Stimulated activated CD8-positive, alpha-beta memory T cell treated with anti-CD3 and anti-CD28 coated beads, Interleukin-15, amount 100 ng/mL, for 24 hours (primary cell): ENCODE data around the gene PALD1.
"Not testable (repeated sequence)": the region's sequence is repeated elsewhere in the genome, so short reads cannot be mapped to it uniquely, and the experiment has no call there.

Experiments used
- DNase-seq: peaks from one replicate; pipeline ENCODE4 v3.0.0-alpha.2; 2020; ENCODE audit warnings: low read depth

Gene PALD1

DNA sequence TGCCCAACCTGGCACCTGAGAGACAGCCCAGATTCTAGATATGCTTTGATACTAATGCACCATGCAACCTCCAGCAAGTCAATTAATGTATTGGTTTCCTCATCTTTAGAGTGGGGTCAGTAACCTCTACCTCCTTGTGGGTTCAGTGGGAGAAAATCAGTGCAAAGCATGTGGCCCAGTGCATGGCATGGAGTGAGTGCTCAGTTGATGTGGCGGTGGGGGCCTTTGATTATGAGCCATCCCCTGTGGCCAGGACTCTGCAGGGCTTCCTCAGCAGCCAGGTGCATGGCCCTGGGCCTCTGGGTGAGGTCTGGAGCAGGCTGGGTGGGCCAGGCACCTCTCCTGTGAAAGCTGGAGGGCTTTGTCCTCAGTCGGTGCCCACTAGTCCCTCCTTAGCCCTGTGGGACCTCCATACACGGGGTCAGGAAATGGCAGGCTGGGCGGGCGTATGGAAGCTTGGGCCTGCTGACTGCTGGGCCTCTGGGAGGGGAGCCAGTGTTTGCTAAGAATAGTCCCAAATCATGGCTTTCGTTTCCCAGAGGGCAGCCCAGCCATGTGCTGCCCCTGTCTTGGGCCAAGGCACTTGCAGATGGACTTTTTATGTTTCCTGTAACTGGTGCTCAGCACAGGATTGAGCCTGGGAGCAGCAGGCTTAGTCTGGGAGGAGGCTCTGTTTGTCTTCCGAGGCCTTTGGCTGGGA, 3.4 kb downstream of the PALD1 start:
- DNase-seq, result no peak

DNA sequence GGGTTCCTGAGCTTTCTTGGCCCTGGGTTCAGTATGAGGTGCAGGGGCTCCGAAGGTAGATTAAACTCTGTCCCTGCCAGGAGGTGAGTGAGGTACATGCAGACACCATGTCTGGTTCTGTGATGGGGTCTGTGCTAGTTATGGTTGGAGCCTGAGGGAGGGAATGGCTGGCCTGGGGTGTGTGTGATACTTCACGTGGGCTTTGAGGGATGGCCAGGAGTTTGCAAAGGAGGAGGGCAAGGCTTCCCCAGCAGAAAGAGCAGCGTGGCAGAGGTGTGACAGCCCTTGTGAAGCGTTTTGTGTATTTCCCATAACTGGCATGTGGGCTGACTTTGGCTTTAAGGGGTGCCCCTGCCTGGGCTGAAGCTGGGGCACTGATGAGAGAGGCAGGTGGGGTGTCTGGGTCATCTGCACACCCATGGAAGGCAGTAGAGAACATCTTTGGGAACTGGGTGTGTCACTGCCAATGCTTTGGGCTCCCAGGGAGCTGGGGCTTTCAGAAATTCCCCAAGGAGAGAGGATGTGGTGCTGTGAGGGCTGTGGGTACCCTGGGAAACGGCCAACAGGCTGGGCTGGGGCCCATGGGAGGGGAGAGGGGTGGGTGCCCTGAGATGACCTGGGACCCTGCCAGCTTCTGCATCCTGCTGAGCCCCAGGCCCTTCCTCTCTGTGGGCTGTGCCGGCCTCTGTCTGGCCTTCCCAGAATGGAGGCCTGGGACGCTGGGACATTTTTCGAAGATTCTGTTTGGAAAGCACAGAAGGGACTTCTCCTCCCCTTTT, 4.6 kb downstream of the PALD1 start:
- DNase-seq, result no peak

DNA sequence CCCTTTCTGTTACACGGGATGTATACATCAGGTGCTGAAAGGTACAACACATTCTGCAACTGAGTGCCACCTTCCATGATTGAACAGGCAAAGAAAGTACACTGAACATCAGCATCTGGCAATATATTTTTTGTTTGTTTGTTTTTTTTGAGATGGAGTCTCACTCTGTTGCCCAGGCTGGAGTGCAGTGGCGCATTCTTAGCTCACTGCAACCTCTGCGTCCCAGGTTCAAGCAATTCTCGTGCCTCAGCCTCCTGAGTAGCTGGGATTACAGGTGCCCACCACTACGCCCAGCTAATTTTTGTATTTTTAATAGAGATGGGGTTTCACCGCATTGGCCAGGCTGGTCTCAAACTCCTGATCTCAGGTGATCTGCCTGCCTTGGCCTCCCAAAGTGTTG, 5.3 kb downstream of the PALD1 start:
- not testable (repeated sequence) for DNase-seq

GRCh38 chr10:70487824-70488223, 9.3 kb downstream of the PALD1 start:
- no peak for DNase-seq

GRCh38 chr10:70490142-70490541, 11.6 kb downstream of the PALD1 start:
- no peak for DNase-seq

DNA sequence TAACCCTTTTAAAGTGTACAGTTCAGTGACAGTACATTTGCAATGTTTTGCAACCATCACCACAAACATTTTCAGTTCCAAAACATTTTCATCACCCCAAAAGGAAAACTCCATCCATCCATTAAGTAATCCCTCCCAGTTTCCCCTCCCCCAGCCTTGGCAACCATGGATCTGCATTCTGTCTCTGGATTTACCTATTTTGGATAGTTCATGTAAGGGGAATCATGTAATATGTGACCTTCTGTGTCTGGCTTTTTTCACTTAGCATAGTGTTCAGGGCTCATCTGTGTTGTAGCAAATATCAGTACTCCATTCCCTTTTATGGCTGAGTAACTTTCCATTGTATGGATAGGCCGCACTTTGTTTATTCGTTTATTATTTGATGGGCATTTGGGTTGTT, 13.0 kb downstream of the PALD1 start:
- DNase-seq, result no peak

DNA sequence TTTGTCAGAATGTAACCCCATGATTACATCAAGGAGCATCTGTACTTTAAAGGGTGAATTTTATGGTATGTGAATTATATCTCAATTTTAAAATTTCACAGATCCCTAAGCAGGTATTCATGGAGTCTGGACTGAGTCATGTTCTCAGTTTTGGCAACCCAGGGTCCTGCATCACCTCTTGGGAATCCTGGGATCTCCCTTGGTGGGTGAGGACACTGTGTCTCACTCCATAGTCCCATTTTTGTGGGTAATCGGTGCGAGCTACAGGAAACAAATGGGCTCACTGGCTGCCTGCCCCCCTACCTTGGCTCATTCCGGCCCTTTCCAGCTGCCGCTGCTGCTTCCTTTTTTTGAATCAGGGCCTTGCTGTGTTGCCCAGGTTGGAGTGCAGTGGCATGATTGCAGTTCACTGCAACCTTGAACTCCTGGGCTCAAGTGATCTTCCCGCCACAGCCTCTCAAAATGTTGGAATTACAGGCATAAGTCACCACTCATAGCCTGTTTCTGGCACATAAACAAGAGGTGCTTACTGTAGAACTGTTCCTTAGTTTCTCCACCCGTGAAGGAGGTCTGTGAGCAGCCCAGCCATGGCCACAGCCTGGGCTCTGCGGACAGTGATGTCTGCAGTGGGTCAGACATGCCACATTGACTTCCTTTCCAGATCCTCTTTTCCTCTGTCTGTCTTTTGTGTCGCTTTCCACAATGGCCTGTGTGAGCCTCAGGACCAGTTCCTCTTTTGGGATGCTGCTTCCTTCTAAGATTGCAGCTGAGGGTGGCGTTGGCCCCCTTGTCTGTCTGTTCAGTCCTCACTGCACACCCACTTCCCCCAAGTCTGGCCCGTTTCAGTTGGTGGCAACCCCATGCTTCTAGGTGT, 14.5 kb downstream of the PALD1 start:
- DNase-seq, result no peak

GRCh38 chr10:70493660-70494234, 15.2 kb downstream of the PALD1 start:
- DNase-seq, result no peak

DNA sequence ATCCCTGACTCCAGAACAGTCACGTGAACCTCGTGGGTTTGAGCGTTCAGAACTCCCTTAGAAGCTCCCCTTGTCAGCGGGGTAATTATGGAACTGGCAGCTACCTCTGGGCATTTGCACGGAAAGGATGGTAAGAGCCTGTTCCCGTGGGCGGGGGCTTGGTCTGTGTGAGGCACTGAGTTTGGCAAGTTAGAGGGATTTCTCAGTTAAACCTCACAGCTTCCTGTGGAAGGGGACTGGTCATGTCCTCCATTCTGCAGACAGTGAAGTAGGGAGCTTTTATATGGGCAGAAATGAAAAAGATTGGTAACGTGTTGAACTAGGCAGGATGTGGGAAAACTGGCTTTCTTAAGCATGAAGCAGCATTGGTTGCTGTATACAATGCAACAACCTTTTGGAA, 16.0 kb downstream of the PALD1 start:
- no peak for DNase-seq

DNA sequence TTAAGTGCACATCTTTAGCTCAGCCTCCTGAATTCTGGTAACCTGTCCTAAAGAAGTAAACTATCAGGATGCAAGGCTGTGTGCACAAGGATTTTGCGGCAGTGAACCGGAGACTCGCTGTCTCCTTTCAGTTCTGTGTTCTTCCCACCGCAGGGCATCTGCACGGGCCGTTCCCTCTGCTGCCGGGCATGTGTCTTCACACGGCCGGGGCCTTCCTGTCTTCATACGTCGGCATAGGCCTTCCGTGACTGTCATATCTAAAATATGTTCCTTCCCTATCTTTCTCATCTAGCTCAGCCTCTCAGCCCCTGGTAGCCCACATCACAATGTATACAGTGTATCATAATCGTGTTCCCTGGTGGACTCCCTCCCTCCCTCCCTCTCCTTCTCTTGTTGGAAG, 16.4 kb downstream of the PALD1 start:
- no peak for DNase-seq

GRCh38 chr10:70495691-70496261, 17.2 kb downstream of the PALD1 start:
- no peak for DNase-seq

GRCh38 chr10:70496341-70497119, 18.0 kb downstream of the PALD1 start:
- no peak for DNase-seq

GRCh38 chr10:70497120-70497545, 18.6 kb downstream of the PALD1 start:
- no peak for DNase-seq

GRCh38 chr10:70498970-70499835, 20.6 kb downstream of the PALD1 start:
- no peak for DNase-seq

DNA sequence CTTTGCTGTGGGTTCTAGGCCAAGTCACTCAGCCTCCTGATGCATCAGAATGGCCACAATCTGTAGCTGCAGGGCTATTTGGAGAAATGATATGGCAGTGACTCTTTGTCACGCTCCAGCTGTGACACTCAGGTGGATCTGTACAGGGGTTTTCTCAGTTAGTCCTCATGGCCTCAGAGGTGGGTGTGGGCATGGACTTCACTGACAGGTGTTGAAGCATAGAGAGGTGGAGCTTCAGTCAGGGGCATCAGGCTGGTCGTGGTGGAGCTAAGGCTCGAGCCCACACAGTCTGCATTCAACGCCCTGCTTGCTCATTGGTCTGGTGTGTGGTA, 21.2 kb downstream of the PALD1 start:
- no peak for DNase-seq

DNA sequence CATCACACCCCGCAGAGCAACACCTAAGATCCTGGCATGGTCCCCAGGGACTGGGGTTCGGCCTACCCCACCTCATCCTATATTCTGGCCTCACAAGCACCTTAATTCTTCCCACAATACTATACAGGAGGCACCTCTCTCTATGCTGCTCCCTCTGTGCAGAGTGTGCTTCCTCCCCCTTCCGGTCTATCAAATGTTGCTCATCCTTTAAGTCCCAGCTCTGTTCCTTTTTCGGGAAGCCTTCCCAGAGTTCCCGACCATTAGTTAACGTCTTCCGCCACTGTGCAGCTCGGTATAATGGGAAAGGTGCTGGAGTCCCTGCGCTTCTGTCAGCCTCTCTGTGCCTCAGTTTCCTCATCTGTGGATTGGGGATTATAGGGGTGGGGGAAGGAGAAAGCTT, 21.8 kb downstream of the PALD1 start:
- no peak for DNase-seq

- DNase-seq, result no peak
Observed at GRCh38 chr10:70500812-70501301, 22.3 kb downstream of the PALD1 start.

DNA sequence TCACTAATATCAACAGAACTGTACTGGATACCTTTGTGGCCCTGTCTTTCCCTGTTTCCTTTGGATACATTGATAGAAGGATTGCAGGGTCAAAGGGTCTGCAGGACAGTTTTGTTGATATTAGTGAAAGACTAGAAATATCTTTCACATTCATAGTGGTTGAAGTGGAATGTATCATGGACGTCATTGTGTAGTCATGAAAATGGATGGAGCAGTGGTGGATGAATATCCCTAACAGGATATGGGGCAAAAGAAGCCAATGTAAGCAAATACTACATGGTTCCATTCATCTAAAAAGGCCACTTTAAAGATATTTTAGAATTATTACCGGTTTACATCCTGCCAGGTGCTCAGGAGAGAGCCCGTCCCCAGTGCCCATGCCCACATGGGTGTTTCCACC, 23.8 kb downstream of the PALD1 start:
- no peak for DNase-seq

DNA sequence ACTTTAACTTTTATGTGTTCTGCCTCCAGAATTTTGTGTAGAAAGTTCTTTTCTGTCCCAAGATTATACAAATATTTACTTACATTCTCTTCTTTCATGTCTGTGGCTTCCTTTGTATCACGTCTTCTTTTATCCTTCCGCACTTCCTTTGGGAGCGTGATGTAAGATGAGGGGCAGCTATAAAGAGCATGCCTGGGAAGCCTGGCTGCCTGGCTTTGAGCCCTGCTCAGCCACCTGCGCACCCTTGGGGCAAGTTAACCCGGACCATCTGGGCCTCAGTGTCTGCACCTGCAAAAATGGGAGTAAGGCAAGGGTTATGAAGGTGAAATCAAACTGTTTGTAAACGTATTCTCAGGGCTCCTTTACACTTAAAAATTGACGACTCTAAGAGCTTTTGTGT, 25.2 kb downstream of the PALD1 start:
- no peak for DNase-seq
